ENCODE measurements around the gene STPG3.

- TF ChIP-seq EZH2 (IDR thresholded peaks at IDR 0.05; ENCODE audit: low read length) (no peak), CTCF (optimal IDR thresholded peaks at IDR 0.05 in 1 of 3, IDR thresholded peaks at IDR 0.05 in 1 of 3, conservative IDR thresholded peaks at IDR 0.05 in 1 of 3; ENCODE audit: extremely low read depth in 1 of 3, insufficient read depth in 2 of 3, low read length in 3 of 3) (no peak)
Measured at GRCh38 chr9:137215196-137215986, 35.7 kb upstream of the STPG3 start.
